GM21390 (cell line): ENCODE measurements around the gene VRTN.
A peak's percentile ranks its signal among the peaks of the same experiment; 100 is the strongest.
"Not testable (repeated sequence)": the region's sequence is repeated elsewhere in the genome, so short reads cannot be mapped to it uniquely, and the experiment has no call there.

Source experiments
- ATAC-seq: cut with Tn5 transposase; IDR thresholded peaks from one replicate; pipeline ENCODE4 v1.9.1; 2021; ENCODE audit not compliant: unreplicated experiment

The VRTN gene, protein sequence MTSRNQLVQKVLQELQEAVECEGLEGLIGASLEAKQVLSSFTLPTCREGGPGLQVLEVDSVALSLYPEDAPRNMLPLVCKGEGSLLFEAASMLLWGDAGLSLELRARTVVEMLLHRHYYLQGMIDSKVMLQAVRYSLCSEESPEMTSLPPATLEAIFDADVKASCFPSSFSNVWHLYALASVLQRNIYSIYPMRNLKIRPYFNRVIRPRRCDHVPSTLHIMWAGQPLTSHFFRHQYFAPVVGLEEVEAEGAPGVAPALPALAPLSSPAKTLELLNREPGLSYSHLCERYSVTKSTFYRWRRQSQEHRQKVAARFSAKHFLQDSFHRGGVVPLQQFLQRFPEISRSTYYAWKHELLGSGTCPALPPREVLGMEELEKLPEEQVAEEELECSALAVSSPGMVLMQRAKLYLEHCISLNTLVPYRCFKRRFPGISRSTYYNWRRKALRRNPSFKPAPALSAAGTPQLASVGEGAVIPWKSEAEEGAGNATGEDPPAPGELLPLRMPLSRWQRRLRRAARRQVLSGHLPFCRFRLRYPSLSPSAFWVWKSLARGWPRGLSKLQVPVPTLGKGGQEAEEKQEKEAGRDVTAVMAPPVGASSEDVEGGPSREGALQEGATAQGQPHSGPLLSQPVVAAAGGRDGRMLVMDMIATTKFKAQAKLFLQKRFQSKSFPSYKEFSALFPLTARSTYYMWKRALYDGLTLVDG

GRCh38 chr14:74348241-74348734, at the start of gene VRTN:
TSS of gene VRTN (plus strand) at chr14:74348471. CDS start at chr14:74356784, 8,313 bp downstream.
- no peak for ATAC-seq

DNA sequence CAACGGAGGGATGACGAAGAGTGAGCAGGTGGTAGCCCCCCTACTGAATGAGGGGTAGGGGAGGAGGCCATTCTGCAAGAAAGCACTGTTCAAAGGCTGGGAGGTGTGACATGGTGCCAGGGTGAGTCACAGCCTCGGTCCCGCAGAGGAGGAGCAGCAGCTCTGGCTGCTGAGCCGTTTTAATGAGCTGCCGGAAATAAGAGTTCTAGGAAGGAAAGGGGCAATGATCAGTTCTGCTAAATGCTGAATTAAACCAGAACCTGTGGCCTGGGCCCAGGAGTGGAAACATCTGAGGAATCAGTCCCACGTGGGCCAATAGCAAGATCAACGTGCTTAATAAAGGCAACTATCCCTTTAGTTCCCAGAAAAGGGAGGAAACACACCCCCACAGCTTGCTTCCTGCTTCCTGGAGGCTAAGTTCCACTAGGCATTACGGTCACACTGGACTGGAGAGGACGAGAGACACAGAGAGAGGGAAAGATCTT, 49.2 kb upstream of the VRTN start:
- ATAC-seq: no peak

GRCh38 chr14:74301594-74302151, 46.6 kb upstream of the VRTN start:
- no peak for ATAC-seq

- ATAC-seq: peak; percentile 41
Observed at GRCh38 chr14:74302152-74302628, 46.1 kb upstream of the VRTN start.

DNA sequence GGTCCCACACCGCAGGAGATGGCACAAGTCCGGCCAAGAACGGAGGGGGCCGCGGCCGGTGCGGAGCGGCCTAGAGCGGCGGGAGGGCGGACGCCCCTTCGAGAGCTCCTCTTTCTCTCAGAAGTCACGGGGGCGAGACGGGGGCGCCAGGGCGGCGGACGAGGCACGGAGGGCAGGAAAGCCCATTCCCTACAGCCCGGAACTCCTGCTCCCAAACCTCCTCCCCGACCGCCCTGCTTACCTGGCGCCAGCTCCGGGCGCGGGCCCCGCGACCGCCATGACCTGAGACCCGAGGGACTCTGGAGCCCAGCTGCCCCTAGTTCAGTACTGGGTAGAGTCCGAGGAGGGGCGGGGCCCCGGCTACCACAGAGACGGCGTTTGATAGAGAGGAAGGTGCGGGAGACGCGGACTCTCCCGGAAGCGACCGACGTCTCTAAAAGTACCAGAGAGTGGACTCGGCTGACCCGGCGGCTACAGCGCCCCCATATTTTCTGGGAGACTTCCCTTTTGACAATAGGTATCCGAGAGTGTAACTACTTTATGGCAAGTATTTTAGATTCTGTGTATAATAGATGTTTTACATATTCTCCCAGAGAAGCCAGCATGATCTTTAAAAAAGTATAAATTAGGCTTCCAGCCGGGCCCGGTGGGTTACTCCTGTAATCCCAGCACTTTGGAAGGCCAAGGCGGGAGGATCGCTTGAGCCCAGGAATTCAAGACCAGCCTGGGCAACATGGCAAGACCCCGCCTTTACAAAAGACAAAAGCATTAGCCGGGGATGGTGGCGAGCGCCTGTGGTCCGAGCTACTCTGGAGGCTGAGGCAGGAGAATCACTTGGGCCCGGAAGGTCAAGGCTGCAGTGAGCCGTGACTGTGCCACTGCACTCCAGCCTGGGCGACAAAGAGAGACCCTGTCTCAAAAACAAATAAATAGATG, 45.4 kb upstream of the VRTN start, which contains the start of gene ABCD4:
ABCD4 (minus strand) TSS at position 301 of the 936 bp plus-strand sequence; CDS start at position 279, 22 bp downstream.
- peak; percentile 98 for ATAC-seq

DNA sequence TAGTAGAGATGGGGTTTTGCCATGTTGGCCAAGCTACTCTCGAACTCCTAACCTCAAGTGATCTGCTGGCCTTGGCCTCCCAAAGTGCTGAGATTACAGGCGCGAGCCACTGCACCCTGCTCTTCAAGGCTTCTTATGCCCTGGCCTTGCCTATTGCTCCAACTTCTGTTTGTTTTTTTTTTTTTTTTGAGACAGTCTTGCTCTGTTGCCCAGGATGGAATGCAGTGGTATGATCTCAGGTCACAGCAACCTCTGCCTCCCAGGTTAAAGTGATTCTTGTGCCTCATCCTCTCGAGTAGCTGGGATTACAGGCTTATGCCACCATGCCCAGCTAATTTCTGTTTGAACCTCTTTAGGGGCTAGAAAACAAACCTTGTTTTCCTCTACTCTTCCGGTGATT, 39.6 kb upstream of the VRTN start:
- no peak for ATAC-seq

GRCh38 chr14:74309125-74310022, 38.9 kb upstream of the VRTN start:
- ATAC-seq: no peak

DNA sequence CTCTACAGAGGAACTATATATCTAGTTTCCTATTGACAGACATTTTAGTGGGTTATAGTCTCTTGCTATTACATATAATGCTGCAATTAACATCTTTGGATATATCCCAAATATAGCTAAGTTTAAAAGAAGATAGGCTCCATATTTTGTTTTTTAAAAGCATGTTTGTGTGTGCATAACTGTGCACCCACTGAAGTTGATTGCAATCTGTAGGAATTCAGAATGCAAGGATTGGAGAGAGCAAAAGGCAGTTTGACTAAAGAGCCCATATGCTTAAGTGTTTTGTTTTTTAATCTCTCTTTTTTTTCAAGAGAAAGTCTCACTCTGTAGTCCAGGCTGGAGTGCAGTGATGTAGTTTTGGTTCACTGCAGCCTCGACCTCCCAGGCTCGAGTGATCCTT, 36.1 kb upstream of the VRTN start:
- ATAC-seq: no peak

DNA sequence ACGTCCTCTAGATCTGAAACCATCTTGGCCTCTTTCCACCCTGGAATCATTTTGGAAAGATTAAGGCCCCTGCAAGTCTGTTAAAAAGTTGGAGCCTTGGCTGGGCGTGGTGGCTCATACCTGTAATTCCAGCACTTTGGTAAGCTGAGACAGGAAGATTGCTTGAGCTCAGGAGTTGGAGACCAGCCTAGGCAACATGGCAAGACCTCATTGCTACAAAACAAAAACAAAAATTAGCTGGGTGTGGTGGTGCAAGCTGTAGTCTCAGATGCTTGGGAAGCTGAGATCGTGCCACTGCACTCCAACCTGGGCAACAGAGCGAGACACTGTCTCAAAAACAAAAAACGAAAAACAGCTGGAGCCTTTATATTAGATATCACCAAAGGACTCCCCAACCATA, 34.7 kb upstream of the VRTN start:
- ATAC-seq: no peak

DNA sequence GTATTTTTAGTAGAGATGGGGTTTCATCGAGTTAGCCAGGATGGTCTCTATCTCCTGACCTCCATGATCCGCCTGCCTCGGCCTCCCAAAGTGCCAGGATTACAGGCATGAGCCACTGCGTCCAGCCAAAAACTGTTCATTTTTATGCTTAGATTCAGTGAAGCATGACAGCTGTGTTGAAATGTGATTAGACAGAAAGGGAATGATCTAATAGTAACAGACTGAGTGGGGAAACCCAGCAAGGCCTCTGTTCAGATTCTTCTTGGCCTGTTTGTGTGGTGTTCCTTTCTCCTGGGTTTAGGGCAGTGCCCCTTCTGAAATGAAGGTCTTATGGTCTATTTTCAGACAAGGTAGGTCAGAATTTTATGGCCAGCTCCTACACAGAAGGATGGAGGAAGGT, 33.7 kb upstream of the VRTN start:
- ATAC-seq: no peak

DNA sequence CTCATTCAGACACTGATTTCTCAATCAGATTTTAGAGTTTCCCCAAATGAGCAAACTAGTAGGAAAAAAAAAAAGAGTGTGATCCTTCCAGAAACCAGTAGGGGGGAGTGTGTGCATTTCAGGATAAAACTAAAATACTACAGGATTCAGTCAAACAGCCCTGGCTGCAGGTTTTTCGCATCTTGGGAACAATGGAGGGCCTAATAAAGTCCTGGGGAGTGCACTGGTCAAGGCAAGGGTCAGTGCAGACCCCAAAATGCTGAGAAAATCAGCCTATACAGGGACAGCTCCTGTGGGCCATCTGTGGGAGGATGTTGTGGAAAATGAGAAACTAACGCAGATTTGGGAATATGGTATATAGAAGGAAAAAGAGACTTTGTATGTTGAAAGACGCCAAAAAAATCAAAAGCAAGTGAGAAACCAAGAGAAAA, 23.3 kb upstream of the VRTN start:
- no peak for ATAC-seq

DNA sequence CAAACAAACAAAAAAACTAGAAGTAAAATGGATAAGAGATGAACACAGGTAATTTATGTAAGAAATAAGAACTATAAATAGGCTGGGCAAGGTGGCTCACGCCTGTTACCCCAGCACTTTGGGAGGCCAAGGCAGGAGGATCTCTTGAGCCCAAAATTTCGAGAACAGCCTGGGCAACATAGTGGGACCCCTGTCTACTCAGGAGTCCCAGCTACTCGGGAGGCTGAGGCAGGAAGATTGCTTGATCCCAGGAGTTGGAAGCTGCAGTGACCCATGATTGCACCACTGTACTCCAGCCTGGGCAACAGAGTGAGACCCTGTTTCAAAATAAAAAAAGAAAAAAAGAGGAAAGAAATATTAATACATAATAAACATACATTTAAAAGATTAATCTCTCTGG, 22.8 kb upstream of the VRTN start:
- ATAC-seq: no peak

- ATAC-seq: no peak
Observed at GRCh38 chr14:74326369-74327152, 21.7 kb upstream of the VRTN start.

DNA sequence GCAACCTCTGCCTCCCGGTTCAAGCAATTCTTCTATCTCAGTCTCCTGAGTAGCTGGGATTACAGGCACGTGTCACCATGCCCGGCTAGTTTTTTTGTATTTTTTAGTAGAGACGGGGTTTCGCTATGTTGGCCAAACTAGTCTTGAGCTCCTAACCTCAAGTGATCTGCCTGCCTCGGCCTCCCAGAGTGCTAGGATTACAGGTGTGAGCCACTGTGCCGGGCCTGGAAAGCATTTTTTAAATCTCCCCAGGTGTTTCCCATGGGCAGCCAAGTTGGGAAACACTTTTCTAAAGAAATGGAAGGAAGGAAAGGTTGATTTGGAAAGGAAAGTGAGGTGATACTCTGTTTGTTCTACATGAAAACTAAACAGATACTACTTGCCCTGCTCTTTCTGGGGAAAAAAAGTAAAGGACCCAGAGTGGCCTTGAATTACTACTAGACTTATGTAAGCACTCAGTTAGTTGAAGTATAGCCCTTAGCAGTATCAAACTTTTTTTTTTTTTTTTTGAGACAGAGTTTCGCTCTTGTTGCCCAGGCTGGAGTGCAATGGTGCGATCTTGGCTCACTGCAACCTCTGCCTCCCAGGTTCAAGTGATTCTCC, 18.2 kb upstream of the VRTN start:
- ATAC-seq: not testable (repeated sequence)

DNA sequence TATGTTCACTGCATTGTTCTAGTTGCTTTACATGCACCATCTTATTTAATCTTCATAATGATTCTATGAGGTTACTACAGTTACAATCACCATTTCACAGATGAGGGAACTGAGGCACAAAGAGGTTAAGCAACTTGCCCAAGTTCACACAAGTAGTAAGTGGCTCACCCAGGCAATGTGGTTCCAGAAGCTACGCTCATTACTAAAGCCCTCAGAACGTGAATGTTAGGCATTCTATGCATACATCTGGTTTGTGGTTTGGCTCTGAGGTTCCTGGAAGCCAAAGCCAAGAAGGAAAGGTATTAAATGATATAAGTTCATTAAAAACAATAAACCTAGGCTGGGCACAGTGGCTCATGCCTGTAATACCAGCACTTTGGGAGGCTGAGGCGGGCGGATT, 14.4 kb upstream of the VRTN start:
- ATAC-seq: no peak

GRCh38 chr14:74346341-74346740, 1.9 kb upstream of the VRTN start:
- ATAC-seq: no peak

DNA sequence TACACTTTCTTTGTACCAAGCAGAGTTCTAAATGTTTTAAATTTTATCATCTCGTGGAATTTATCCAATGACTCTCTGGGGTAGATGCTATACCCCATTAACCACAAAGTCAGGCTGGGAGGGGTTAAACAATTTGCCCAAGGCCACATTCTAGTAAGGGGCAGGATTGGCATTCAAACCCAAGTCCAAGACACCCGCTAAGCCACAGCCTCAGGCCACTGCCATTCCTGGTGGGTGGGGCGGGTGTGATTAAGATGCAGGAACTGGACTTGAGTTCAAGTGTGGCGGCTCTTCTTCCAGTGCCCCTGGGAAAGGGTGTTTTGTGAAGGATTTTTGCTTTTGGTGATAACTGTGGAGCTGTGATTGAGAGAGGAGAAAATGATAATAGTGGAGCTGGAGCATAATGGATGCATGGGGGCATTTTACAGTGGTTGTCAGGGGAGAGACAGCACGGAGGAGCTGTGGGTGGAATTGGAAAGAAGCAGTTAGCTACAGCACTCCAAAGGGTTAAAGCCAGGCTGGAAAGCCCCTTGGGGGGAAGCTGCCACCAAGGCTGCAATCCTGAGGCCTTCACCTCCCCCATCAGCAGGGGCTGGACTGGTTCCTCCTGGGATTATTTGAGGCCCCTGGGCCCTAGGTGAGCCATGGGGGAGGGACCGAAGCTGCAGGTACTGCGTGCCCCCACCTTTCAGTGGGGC, 1.0 kb upstream of the VRTN start:
- ATAC-seq: no peak

DNA sequence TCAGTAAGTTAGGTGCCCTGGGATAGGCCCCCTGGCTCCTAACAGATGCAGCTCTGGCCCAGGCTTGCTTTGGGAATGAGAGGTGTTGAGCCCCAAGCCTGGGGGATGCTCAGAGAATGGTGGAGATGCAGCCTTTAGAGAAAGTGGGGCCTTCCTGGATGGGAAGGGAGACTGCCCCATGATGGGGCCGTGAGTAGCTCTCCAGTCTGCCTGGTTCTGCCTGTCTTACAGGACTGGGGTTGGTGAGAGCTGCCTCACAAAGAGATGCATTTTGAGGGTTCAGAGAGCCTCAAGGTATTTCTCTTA, 523 bp upstream of the VRTN start:
- ATAC-seq: no peak
